K562 (cell line): Measurements from ENCODE around the gene TCAF1. TPM values are rescaled to one million over a fixed set of nuclear protein-coding genes. Genes with fewer than 3 reads are reported as not detected.
A peak's percentile ranks its signal among the peaks of the same experiment; 100 is the strongest.

Source experiments
- ATF3 ChIP-seq, 2 experiments: fragments of 450-650 bp in 1 of 2; sonication (generic) in 1 of 2; formaldehyde crosslinking in 1 of 2; IDR thresholded peaks in 1 of 2; conservative IDR thresholded peaks in 1 of 2; 2 replicates each; pipeline versions ENCODE4 v1.6.1 to v1.8.1; 2016 to 2023; ENCODE audit warnings: mild to moderate bottlenecking in 2 of 2, moderate library complexity in 2 of 2, inconsistent platforms in 1 of 2, missing genetic modification reagents in 1 of 2
- BRF2 ChIP-seq: IDR thresholded peaks from 3 replicates; pipeline ENCODE4 v1.6.1; 2011; ENCODE audit warnings: borderline replicate concordance, mild to moderate bottlenecking; ENCODE audit not compliant: insufficient read length, insufficient read depth
- CTBP1 ChIP-seq: fragments of 450-650 bp; IDR thresholded peaks from 2 replicates; pipeline ENCODE4 v1.6.1; 2016; ENCODE audit warnings: borderline replicate concordance
- CTCFL ChIP-seq: IDR thresholded peaks from 2 replicates; pipeline ENCODE4 v1.6.1; 2011; ENCODE audit warnings: borderline replicate concordance, low read depth, mild to moderate bottlenecking, moderate library complexity, low read length; ENCODE audit not compliant: insufficient read depth, poor library complexity, severe bottlenecking
- DIDO1 ChIP-seq: fragments of 450-650 bp; IDR thresholded peaks from 2 replicates; pipeline ENCODE4 v1.6.1; 2016; ENCODE audit warnings: low read depth, missing biosample characterization, missing genetic modification characterization
- GTF2A2 ChIP-seq: IDR thresholded peaks from 2 replicates; pipeline ENCODE4 v1.6.1; 2016; ENCODE audit warnings: mild to moderate bottlenecking, missing genetic modification characterization, missing compliant biosample characterization
- HMBOX1 ChIP-seq: sonication (generic); IDR thresholded peaks from 2 replicates; pipeline ENCODE4 v1.6.1; 2016
- LCOR ChIP-seq: sonication (generic); formaldehyde crosslinking; IDR thresholded peaks from 2 replicates; pipeline ENCODE4 v1.8.0; 2022; ENCODE audit warnings: mild to moderate bottlenecking, missing genetic modification reagents
- MTA1 ChIP-seq: fragments of 450-650 bp; IDR thresholded peaks from 2 replicates; pipeline ENCODE4 v1.6.1; 2017; ENCODE audit warnings: borderline replicate concordance
- NFYB ChIP-seq: IDR thresholded peaks from 2 replicates; pipeline ENCODE4 v1.6.1; 2011; ENCODE audit warnings: mild to moderate bottlenecking, moderate library complexity; ENCODE audit not compliant: insufficient read length; ENCODE audit errors: extremely low read depth
- OTX1 ChIP-seq: fragments of 450-650 bp; formaldehyde crosslinking; IDR thresholded peaks from 2 replicates; pipeline ENCODE4 v1.4.0; 2022; ENCODE audit warnings: mild to moderate bottlenecking
- PATZ1 ChIP-seq: fragments of 250-450 bp; sonication (Bioruptor Pico); IDR thresholded peaks from 2 replicates; pipeline ENCODE4 v1.5.0; 2020; ENCODE audit warnings: mild to moderate bottlenecking, borderline replicate concordance
- RCOR1 ChIP-seq, 2 experiments: IDR thresholded peaks; 2 replicates each; pipeline ENCODE4 v1.6.1; 2012; ENCODE audit warnings: low read depth in 2 of 2, low read length in 2 of 2, borderline replicate concordance in 1 of 2, improper control_type of control experiment in 1 of 2
- RFX1 ChIP-seq: fragments of 450-650 bp; IDR thresholded peaks from 2 replicates; pipeline ENCODE4 v1.6.1; 2016; ENCODE audit warnings: mild to moderate bottlenecking, moderate library complexity
- ZNF212 ChIP-seq: fragments of 450-650 bp; formaldehyde crosslinking; IDR thresholded peaks from 2 replicates; pipeline ENCODE4 v1.4.0; 2020; ENCODE audit warnings: mild to moderate bottlenecking
- ZNF584 ChIP-seq: fragments of 200-800 bp; sonication (Bioruptor generic); IDR thresholded peaks from 2 replicates; pipeline ENCODE4 v1.6.1; 2016; ENCODE audit warnings: low read depth, mild to moderate bottlenecking, missing genetic modification characterization, missing compliant biosample characterization
- polyA plus RNA-seq, 8 experiments: library from polyadenylated mRNA; depleted of rRNA in 4 of 8; stranded (reverse) in 5 of 8; unstranded in 3 of 8; fragments of >200 nt; fragmentation: Nextera tagmentation in 2 of 8; fragmentation: Illumina TruSeq in 1 of 8; extraction: Ambion mirVana in 2 of 8; extraction: Trizol in 1 of 8; gene quantifications; 2 replicates each; pipeline versions ENCODE4 v1.2.1 to v1.2.3, GENCODE V29; 2011 to 2014; ENCODE audit warnings: inconsistent platforms in 1 of 8, missing spikeins in 1 of 8
- total RNA-seq, 7 experiments: library from RNA; depleted of rRNA in 6 of 7; stranded (reverse); fragments of >200 nt in 6 of 7; fragmentation: Illumina TruSeq in 2 of 7; extraction: Trizol in 2 of 7; gene quantifications; 2 replicates each; pipeline versions ENCODE4 v1.2.1 to v1.2.3, GENCODE V29; 2011 to 2021; ENCODE audit warnings: low replicate concordance in 1 of 7

The TCAF1 gene
- total and polyA plus RNA-seq, 9 of the 15 experiments (the other 6 are each of a cell fraction or from before 2014, with no cell fraction given), result 6.2 to 52.2 (median 24.4) TPM

- TF ChIP-seq CTCFL, result no peak
- TF ChIP-seq RCOR1 (IDR thresholded peaks at IDR 0.05; ENCODE audit: borderline replicate concordance in 1 of 2, low read depth in 2 of 2, low read length in 2 of 2), result peak in 1 of 2 experiments; percentile 65; a peak in 1 of 4 replicates
- no peak for TF ChIP-seq HMBOX1
- no peak for TF ChIP-seq NFYB
- no peak for TF ChIP-seq DIDO1
- TF ChIP-seq LCOR, result no peak
- no peak for TF ChIP-seq PATZ1 (CRISPR knock-in tag)
- no peak for TF ChIP-seq ZNF584 (CRISPR knock-in tag)
- peak; percentile 75 for TF ChIP-seq RFX1
- 0 out of 2 replicates have a peak, but pooled peaks have one; percentile 19 for TF ChIP-seq CTBP1
- no peak for TF ChIP-seq MTA1
- TF ChIP-seq OTX1 (CRISPR knock-in tag), result no peak
- no peak for TF ChIP-seq GTF2A2
- no peak for TF ChIP-seq ZNF212
- TF ChIP-seq ATF3 (IDR thresholded peaks at IDR 0.05), result peak; percentile 56; the same call in 1 of the 2 replicates
- no peak for TF ChIP-seq ATF3 (CRISPR knock-in tag; conservative IDR thresholded peaks at IDR 0.05)
- no peak for TF ChIP-seq BRF2
- TF ChIP-seq, all 486 proteins: peak for 6
Observed at GRCh38 chr7:143936087-143937009, 34.4 kb upstream of the TCAF1 start (continued).
